ENCODE measurements around the gene NOX5. TPM values are rescaled to one million over a fixed set of nuclear protein-coding genes. Genes with fewer than 3 reads are reported as not detected.

The NOX5 gene
- total and polyA plus RNA-seq, 10 of the 15 experiments (the other 5 are each of a cell fraction or from before 2014, with no cell fraction given): not detected

DNA sequence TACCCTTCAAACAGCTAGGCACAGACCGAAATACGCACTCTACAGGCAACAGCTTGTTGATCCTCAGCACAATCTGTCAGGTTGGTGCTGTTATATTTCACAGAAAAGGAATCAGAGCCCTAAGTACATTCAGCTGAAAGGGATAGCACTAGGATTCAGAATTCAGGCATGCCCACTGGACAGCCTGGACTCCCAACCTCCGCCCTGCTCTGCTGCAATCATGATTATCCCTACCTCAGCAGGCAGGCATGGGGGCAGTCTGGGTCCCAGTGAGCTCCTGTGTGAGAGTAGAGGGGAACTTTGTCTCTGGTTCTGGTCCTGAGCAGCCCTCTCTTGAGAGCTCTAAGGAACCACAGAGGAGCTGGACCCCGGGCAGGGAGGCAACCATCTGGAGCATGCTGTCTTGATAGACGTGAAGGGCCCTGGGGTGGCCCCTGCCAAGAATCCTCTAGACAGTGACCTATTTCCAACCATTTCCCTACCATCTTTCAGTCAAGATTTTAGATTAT, 23.4 kb upstream of the NOX5 start:
- peaks cover 0 to 1% of the 10 kb centered on the region in 2 experiments; a peak in 3 of 4 replicates for H3K27me3 ChIP-seq (replicated peaks in 1 of 2; ENCODE audit: control insufficient read depth in 2 of 2, insufficient read depth in 2 of 2, low read length in 1 of 2)
- RAD21 ChIA-PET (ENCODE audit: unreplicated experiment): no interaction called here
- SMC1A ChIA-PET (ENCODE audit: uncharacterized antibody, unreplicated experiment): no interaction called here
- in situ Hi-C loops (cut with MboI) (no loop called here), intact Hi-C loops (cut with micrococcal nuclease; ENCODE audit: unreplicated experiment) (no loop called here)
- BruUV-seq (replicated peaks): no TSS peak
- no peak overlapping the region for H3K4me2 ChIP-seq (ENCODE audit: control insufficient read depth, insufficient read depth)
- no peak overlapping the region for H3K9ac ChIP-seq (ENCODE audit: control insufficient read depth, insufficient read depth, low read length)
- CTCF ChIA-PET: no interaction called here
- H3K9me3 ChIP-seq (replicated peaks; ENCODE audit: control insufficient read depth, insufficient read depth, low read length): no peaks in the 10 kb centered on the region
- no peak for TF ChIP-seq MYB (IDR thresholded peaks at IDR 0.05; ENCODE audit: borderline replicate concordance, low read depth, low read length)
- no peak for TF ChIP-seq NR2C2 (IDR thresholded peaks at IDR 0.05; ENCODE audit: borderline replicate concordance, control insufficient read depth, insufficient read length, low read depth)
- no peak for TF ChIP-seq CBX5 (IDR thresholded peaks at IDR 0.05; ENCODE audit: low read depth)
- no peak for TF ChIP-seq ZNF24 (IDR thresholded peaks at IDR 0.05)
- TF ChIP-seq CBFB (IDR thresholded peaks at IDR 0.05; ENCODE audit: low read depth): no peak
- no peak for TF ChIP-seq NFIC (IDR thresholded peaks at IDR 0.05; ENCODE audit: low read depth, low read length)
- no peak for TF ChIP-seq HDGF (IDR thresholded peaks at IDR 0.05)
- no peak for TF ChIP-seq ASH2L (IDR thresholded peaks at IDR 0.05; ENCODE audit: borderline replicate concordance, low read depth)
- TF ChIP-seq TCF3 (IDR thresholded peaks at IDR 0.05; ENCODE audit: borderline replicate concordance, insufficient read depth, low read depth, low read length): no peak
- no peaks in the 10 kb centered on the region for H3K79me2 ChIP-seq (ENCODE audit: control insufficient read depth, insufficient read depth, low read length)
- no peak for FAIRE-seq
- ATAC-seq: no peak
- no peak overlapping the region for H2AFZ ChIP-seq (ENCODE audit: control insufficient read depth, low read depth, low read length)
- POLR2A ChIA-PET: no interaction called here
- no peak overlapping the region for H3K27ac ChIP-seq (ENCODE audit: control insufficient read depth, insufficient read depth)
- H3K4me1 ChIP-seq (ENCODE audit: control insufficient read depth, insufficient read depth, low read length): no peaks in the 10 kb centered on the region
- no peaks in the 10 kb centered on the region for H4K20me1 ChIP-seq (ENCODE audit: control insufficient read depth, insufficient read depth)
- no peak for DNase-seq (ENCODE audit: low read depth, low spot score)
- WGBS (ENCODE audit: insufficient coverage, insufficient replicate concordance, low lambda C conversion rate, missing lambda C conversion rate): 16% methylated on average over 5 of the region's 5 CpGs
- H3K4me3 ChIP-seq: no peak overlapping the region
- no peaks in the 10 kb centered on the region for H3K36me3 ChIP-seq (ENCODE audit: control insufficient read depth in 2 of 2, insufficient read depth in 2 of 2, low read length in 1 of 2)

DNA sequence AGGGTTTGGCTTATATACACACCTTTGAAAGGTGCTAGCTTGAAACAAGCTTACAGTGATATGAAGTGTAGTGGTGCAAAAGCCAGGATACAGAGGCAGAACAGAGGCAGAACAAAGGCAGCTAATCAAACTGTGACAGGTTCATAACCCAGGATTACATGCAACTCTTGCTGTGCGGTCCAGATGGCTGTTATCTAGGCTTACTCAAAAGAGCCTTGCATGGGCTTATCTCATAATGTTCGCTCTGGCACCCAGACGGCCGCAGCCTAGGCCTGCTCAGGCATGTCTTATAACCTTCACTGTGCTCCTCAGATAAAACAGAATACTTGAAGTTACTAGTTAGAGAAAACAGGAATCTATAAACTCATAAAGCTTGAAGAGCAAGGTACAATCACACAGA, 22.8 kb upstream of the NOX5 start:
- WGBS (ENCODE audit: insufficient coverage, insufficient replicate concordance, low lambda C conversion rate, missing lambda C conversion rate): 13% methylated on average over 4 of the region's 4 CpGs
- Histone ChIP-seq H3K4me1 (ENCODE audit: control insufficient read depth, insufficient read depth, low read length) (no peaks in the 10 kb centered on the region), H3K27me3 (replicated peaks in 1 of 2; ENCODE audit: control insufficient read depth in 2 of 2, insufficient read depth in 2 of 2, low read length in 1 of 2) (no peaks in the 10 kb centered on the region; a peak in 3 of 4 replicates), H3K9me3 (replicated peaks; ENCODE audit: control insufficient read depth, insufficient read depth, low read length) (no peaks in the 10 kb centered on the region), H3K9ac (ENCODE audit: control insufficient read depth, insufficient read depth, low read length) (no peak overlapping the region), H3K79me2 (ENCODE audit: control insufficient read depth, insufficient read depth, low read length) (no peaks in the 10 kb centered on the region), H3K4me3 (no peak overlapping the region), H4K20me1 (ENCODE audit: control insufficient read depth, insufficient read depth) (no peaks in the 10 kb centered on the region), H3K36me3 (ENCODE audit: control insufficient read depth in 2 of 2, insufficient read depth in 2 of 2, low read length in 1 of 2) (no peaks in the 10 kb centered on the region), H2AFZ (ENCODE audit: control insufficient read depth, low read depth, low read length) (no peak overlapping the region), H3K4me2 (ENCODE audit: control insufficient read depth, insufficient read depth) (no peak overlapping the region), H3K27ac (ENCODE audit: control insufficient read depth, insufficient read depth) (no peak overlapping the region)
- in situ Hi-C loops (cut with MboI): no loop called here
- RAD21 ChIA-PET (ENCODE audit: unreplicated experiment): no interaction called here
- TF ChIP-seq CBX5 (IDR thresholded peaks at IDR 0.05; ENCODE audit: low read depth) (no peak), POU2F2 (IDR thresholded peaks at IDR 0.05; ENCODE audit: borderline replicate concordance, low read depth, low read length) (no peak), ATF2 (IDR thresholded peaks at IDR 0.05; ENCODE audit: low read length) (no peak), ETV6 (conservative IDR thresholded peaks at IDR 0.05 in 1 of 2, IDR thresholded peaks at IDR 0.05 in 1 of 2; ENCODE audit: borderline replicate concordance in 1 of 2, low read depth in 1 of 2) (no peak), GABPA (IDR thresholded peaks at IDR 0.05; ENCODE audit: low read depth) (no peak), GATAD2B (conservative IDR thresholded peaks at IDR 0.05; ENCODE audit: low read depth) (no peak)
- no TSS peak for BruUV-seq (replicated peaks)
- CTCF ChIA-PET: no interaction called here
- DNase-seq (ENCODE audit: low read depth, low spot score): no peak
- SMC1A ChIA-PET (ENCODE audit: uncharacterized antibody, unreplicated experiment): no interaction called here
- no peak for FAIRE-seq
- intact Hi-C loops (cut with micrococcal nuclease; ENCODE audit: unreplicated experiment): no loop called here
- POLR2A ChIA-PET: no interaction called here
- no peak for ATAC-seq
